ENCODE measurements around the gene NUMA1. TPM values are rescaled to one million over a fixed set of nuclear protein-coding genes. Genes with fewer than 3 reads are reported as not detected.

The NUMA1 gene
- total RNA-seq, 2 donors from 2014 or later = 130 to 132 TPM

DNA sequence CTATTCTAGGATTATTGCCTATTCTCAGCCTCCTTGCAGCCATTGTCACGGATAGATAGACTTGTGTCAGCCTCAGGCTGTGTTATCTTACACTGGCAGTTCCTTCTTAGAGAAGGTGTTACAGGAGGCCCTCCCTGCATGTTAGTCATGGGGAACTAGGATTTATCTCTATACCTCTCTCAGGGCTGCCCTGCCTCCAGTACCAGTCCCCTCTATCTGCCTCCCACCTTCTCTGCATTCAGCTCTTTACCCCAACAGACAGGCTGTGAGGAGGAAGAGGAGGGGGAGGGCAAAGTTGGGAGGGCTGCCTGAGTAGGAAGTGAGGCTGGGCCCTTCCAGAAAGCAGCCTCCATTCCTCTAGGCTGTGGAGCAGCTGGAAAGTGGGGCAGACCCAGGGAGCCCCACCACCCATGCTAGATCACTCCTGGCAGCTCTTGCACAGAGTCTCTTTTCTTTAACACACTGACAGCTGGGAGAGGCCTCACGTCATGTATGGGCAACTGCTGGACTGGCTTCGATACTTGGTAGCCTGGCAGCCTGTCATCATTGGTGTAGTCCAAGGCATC is 84.5 kb downstream of the NUMA1 start:
- WGBS, 2 experiments (ENCODE audit: insufficient coverage in 1 of 2, insufficient read length in 1 of 2) = 74 to 90% methylated on average over 3 of the region's 3 CpGs
- Mint-ChIP-seq H3K27ac (peak overlapping the region; percentile 17), H3K4me1 (peaks cover 6% of the 10 kb centered on the region), H3K27me3 (ENCODE audit: insufficient read depth) (no peaks in the 10 kb centered on the region), H3K9me3 (no peaks in the 10 kb centered on the region), H3K4me3 (no peak overlapping the region), H3K36me3 (ENCODE audit: low read depth) (peaks cover 30% of the 10 kb centered on the region)
- Histone ChIP-seq H3K9ac (ENCODE audit: extremely low read depth, low read length, poor library complexity, severe bottlenecking) (no peak overlapping the region), H3K4me1 (ENCODE audit: control insufficient read depth, insufficient read depth, low read length) (peaks cover 19% of the 10 kb centered on the region), H3K36me3 (ENCODE audit: control insufficient read depth, insufficient read depth, low read length) (peaks cover 32% of the 10 kb centered on the region), H3K4me3 (ENCODE audit: low read length) (no peak overlapping the region), H3K9me3 (ENCODE audit: control insufficient read depth, low read length) (no peaks in the 10 kb centered on the region), H3K27ac (ENCODE audit: low read depth, low read length) (no peak overlapping the region), H3K27me3 (ENCODE audit: control insufficient read depth, insufficient read depth, low read length, poor library complexity, severe bottlenecking) (no peaks in the 10 kb centered on the region)
- TF ChIP-seq, protein P1, sequence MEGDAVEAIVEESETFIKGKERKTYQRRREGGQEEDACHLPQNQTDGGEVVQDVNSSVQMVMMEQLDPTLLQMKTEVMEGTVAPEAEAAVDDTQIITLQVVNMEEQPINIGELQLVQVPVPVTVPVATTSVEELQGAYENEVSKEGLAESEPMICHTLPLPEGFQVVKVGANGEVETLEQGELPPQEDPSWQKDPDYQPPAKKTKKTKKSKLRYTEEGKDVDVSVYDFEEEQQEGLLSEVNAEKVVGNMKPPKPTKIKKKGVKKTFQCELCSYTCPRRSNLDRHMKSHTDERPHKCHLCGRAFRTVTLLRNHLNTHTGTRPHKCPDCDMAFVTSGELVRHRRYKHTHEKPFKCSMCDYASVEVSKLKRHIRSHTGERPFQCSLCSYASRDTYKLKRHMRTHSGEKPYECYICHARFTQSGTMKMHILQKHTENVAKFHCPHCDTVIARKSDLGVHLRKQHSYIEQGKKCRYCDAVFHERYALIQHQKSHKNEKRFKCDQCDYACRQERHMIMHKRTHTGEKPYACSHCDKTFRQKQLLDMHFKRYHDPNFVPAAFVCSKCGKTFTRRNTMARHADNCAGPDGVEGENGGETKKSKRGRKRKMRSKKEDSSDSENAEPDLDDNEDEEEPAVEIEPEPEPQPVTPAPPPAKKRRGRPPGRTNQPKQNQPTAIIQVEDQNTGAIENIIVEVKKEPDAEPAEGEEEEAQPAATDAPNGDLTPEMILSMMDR (conservative IDR thresholded peaks at IDR 0.05) = no peak
- peak; percentile 47 for DNase-seq

DNA sequence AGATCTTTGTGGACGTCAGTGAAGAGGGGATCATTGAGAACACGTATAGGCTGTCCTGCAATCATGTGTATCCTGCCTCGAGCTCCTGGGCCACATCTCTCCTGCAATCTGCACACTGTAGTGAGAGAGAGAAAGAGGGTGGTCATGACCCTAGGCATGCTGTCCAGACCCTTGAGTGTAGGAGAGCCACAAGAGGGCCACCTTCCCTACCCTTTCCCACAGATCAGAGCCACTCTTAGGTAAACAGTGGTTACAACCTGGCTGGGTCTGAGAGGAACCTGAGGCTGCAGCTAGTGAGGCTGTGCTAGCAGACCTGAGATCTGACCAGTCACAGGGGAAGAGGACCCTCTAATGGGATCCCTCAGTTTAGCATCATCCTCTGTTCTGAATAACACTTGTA is 85.6 kb downstream of the NUMA1 start:
- H3K27ac ChIP-seq (ENCODE audit: low read depth, low read length) = no peak overlapping the region
- no peak overlapping the region for H3K4me3 ChIP-seq (ENCODE audit: low read length)
- H3K36me3 ChIP-seq (ENCODE audit: control insufficient read depth, insufficient read depth, low read length) = peaks cover 35% of the 10 kb centered on the region
- no peaks in the 10 kb centered on the region for H3K9me3 ChIP-seq (ENCODE audit: control insufficient read depth, low read length)
- 92 to 97% methylated on average over 2 to 3 of the region's 3 CpGs for WGBS, 2 experiments (ENCODE audit: insufficient coverage in 1 of 2, insufficient read length in 1 of 2)
- TF ChIP-seq, protein P1 (conservative IDR thresholded peaks at IDR 0.05) = peak; percentile 50
- Mint-ChIP-seq H3K36me3 (ENCODE audit: low read depth) (peaks cover 29% of the 10 kb centered on the region), H3K4me3 (no peak overlapping the region), H3K4me1 (peaks cover 6% of the 10 kb centered on the region), H3K27ac (peak overlapping the region; percentile 1), H3K27me3 (ENCODE audit: insufficient read depth) (no peaks in the 10 kb centered on the region), H3K9me3 (no peaks in the 10 kb centered on the region)
- no peaks in the 10 kb centered on the region for H3K27me3 ChIP-seq (ENCODE audit: control insufficient read depth, insufficient read depth, low read length, poor library complexity, severe bottlenecking)
- peaks cover 19% of the 10 kb centered on the region for H3K4me1 ChIP-seq (ENCODE audit: control insufficient read depth, insufficient read depth, low read length)
- H3K9ac ChIP-seq (ENCODE audit: extremely low read depth, low read length, poor library complexity, severe bottlenecking) = no peak overlapping the region
- peak; percentile 48 for DNase-seq

DNA sequence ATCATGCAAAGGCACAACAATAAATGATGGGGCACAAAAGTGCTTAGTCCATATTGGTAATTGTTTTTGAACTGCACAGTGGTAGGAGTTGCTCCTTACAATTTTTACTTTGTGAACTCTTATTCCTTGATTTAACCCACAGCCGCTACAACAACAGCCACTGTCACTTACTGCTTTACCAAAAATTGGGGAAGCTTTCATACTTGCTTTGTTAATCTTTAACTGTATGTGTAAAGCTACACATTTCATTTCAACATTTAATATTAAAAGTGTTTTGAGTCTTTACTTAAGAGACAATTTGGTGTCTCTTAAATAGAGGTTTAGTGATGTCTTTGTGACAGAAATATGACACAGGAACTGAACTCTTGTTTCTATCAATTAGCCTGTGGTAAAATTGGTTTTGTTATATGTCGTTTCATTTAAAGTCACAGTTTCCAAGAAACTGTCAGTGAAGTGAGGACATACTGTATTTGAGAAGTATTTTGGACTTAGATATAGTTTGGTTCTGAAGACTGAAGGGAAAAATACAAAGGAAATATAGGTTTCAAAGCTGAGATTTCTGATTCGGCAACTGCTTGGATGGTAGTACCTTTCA is 88.1 kb downstream of the NUMA1 start:
- no peaks in the 10 kb centered on the region for H3K9me3 Mint-ChIP-seq
- DNase-seq = no peak
- no peak overlapping the region for H3K27ac ChIP-seq (ENCODE audit: low read depth, low read length)
- no peak overlapping the region for H3K4me3 ChIP-seq (ENCODE audit: low read length)
- no peaks in the 10 kb centered on the region for H3K9me3 ChIP-seq (ENCODE audit: control insufficient read depth, low read length)
- no peak overlapping the region for H3K9ac ChIP-seq (ENCODE audit: extremely low read depth, low read length, poor library complexity, severe bottlenecking)
- H3K36me3 ChIP-seq (ENCODE audit: control insufficient read depth, insufficient read depth, low read length) = peaks cover 38% of the 10 kb centered on the region
- H3K27ac Mint-ChIP-seq = no peak overlapping the region
- peaks cover 30% of the 10 kb centered on the region for H3K36me3 Mint-ChIP-seq (ENCODE audit: low read depth)
- no peak overlapping the region for H3K4me3 Mint-ChIP-seq
- 91 to 93% methylated on average over 2 to 3 of the region's 3 CpGs for WGBS, 2 experiments (ENCODE audit: insufficient coverage in 1 of 2, insufficient read length in 1 of 2)
- TF ChIP-seq, protein P1 (conservative IDR thresholded peaks at IDR 0.05) = no peak
- H3K27me3 Mint-ChIP-seq (ENCODE audit: insufficient read depth) = no peaks in the 10 kb centered on the region
- peaks cover 19% of the 10 kb centered on the region for H3K4me1 ChIP-seq (ENCODE audit: control insufficient read depth, insufficient read depth, low read length)
- H3K27me3 ChIP-seq (ENCODE audit: control insufficient read depth, insufficient read depth, low read length, poor library complexity, severe bottlenecking) = no peaks in the 10 kb centered on the region
- H3K4me1 Mint-ChIP-seq = peaks cover 6% of the 10 kb centered on the region
